ENCODE data around the gene LYPLA2.

The LYPLA2 gene

DNA sequence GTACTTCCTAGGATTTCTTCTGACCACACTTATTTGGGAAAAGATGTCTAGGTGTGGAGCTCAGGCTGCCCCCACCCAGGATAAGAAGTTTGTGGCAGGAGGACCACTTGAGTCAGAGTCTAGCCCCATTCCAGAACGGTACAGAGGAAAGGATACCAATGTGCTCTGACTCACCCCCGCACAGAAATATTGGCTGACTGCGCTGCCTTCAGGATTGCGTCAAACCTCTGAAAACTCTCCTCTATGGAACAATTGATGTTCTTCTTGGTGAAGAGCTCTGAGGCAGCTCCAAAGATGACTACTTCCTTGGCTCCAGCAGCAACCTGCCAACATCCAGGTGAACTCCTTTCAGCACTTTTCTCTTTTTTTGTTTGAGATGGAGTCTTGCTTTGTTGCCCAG, 23.1 kb downstream of the LYPLA2 start:
- no peak for DNase-seq (ENCODE audit: extremely low spot score)
- POLR2A ChIA-PET: interaction anchor here (0.5 kb wide), 1 partner anchor 228 kb away, joined by 4 read pairs; no protein-coding TSS in a partner anchor
- CTCF ChIA-PET: interaction anchor here (0.9 to 12.5 kb wide), 4 partner anchors 9 to 105 kb away, joined by 3 to 185 read pairs (median 174); partner anchors contain the start of genes GALE, HMGCL and LYPLA2

DNA sequence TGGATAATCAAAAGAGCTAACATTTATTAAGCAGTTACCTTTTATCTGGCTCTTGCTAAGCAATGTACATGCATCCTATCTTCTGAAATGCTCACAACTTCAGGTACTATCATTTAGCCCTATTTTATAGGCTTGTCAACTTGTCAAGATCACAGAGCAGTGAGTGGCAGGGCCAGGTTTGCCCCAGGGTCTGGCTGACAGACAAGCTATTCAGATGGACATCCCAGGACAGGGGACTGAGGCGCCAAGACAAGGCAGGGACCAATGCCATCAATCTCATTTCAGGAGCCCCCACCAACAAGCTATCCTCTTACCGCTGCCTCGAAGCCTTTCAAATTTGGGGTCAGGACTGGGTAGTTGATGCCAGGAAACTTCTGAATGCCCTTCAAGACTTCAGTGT, 25.4 kb downstream of the LYPLA2 start:
- TF ChIP-seq, protein P1, sequence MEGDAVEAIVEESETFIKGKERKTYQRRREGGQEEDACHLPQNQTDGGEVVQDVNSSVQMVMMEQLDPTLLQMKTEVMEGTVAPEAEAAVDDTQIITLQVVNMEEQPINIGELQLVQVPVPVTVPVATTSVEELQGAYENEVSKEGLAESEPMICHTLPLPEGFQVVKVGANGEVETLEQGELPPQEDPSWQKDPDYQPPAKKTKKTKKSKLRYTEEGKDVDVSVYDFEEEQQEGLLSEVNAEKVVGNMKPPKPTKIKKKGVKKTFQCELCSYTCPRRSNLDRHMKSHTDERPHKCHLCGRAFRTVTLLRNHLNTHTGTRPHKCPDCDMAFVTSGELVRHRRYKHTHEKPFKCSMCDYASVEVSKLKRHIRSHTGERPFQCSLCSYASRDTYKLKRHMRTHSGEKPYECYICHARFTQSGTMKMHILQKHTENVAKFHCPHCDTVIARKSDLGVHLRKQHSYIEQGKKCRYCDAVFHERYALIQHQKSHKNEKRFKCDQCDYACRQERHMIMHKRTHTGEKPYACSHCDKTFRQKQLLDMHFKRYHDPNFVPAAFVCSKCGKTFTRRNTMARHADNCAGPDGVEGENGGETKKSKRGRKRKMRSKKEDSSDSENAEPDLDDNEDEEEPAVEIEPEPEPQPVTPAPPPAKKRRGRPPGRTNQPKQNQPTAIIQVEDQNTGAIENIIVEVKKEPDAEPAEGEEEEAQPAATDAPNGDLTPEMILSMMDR (IDR thresholded peaks at IDR 0.05; ENCODE audit: control extremely low read depth, extremely low read depth, low read depth, missing control alignments): no peak
- CTCF ChIA-PET: interaction anchor here (1.2 to 14.2 kb wide), 5 partner anchors 7 to 102 kb away, joined by 3 to 185 read pairs (median 6); no protein-coding TSS in a partner anchor
- no peak for DNase-seq (ENCODE audit: extremely low spot score)
- POLR2A ChIA-PET: interaction anchor here (0.7 kb wide), 1 partner anchor 64 kb away, joined by 3 read pairs; no protein-coding TSS in a partner anchor

More for the DNA sequence above, 23.1 kb downstream of the LYPLA2 start:
- TF ChIP-seq, protein P1 (IDR thresholded peaks at IDR 0.05; ENCODE audit: control extremely low read depth, extremely low read depth, low read depth, missing control alignments): no peak

DNA sequence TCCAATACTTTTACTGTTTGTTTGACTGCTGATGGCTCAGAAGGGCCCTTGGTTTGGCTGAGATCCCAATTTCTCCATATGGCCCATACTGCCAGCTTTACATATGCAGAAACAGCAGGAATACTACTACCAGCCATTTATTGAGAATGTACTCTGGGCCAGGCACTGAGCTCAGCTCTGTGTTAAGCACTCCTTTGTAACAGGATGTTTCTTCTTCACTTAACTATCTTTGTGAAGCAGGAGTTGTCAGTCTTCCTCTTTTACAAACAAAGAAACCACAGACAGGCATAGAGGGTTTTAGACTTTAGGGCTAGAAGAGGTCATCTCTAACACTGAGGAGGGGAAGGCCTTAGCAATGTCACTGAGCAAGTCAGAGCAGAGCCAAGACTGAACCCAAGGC, 26.0 kb downstream of the LYPLA2 start:
- POLR2A ChIA-PET: no interaction called here
- CTCF ChIA-PET: interaction anchor here (1.2 to 14.2 kb wide), 5 partner anchors 7 to 102 kb away, joined by 3 to 185 read pairs (median 6); no protein-coding TSS in a partner anchor

DNA sequence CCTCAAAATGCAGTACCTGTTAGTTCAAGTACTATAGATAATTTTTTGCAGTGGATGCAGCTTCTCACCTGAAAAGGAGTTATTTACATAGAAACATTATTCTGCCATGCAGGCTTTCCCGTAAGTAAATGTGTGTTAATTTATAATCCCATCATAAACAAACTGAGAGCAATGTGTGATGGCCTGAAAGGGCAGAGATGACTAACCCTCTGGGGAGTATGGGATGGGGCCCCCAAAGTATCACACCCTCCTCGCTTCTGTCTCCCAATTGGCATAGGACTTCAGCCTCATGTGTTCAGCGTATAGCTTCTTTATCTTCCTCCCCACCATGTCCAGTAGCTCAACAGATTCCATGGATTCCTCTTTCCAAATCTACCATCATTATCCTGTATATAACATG, 26.7 kb downstream of the LYPLA2 start:
- no peak for DNase-seq (ENCODE audit: extremely low spot score)
- ChIA-PET POLR2A (no interaction called here), CTCF (interaction anchor here (0.6 to 14.2 kb wide), 6 partner anchors 8 to 101 kb away, joined by 3 to 185 read pairs (median 4); no protein-coding TSS in a partner anchor)

More for the DNA sequence above, 26.0 kb downstream of the LYPLA2 start:
- TF ChIP-seq, protein P1 (IDR thresholded peaks at IDR 0.05; ENCODE audit: control extremely low read depth, extremely low read depth, low read depth, missing control alignments): no peak
- no peak for DNase-seq (ENCODE audit: extremely low spot score)

DNA sequence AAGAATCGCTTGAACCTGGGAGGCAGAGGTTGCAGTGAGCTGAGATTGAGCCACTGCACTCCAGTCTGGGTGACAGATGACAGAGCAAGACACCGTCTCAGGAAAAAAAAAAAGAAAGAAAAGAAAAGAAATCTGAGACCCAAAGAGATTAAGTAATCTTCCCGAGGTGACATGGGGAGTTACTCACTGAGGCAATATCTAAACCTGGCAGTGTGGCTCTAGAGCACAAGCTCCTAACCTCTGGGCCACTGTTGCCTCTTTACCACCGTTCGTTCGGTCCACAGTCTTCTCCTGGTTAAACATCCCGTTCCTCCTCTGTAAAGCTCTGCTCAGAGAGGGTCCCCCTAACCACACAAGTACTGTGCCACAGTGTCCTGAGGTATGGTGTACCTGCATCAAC, 32.8 kb downstream of the LYPLA2 start:
- no peak for DNase-seq (ENCODE audit: extremely low spot score)
- POLR2A ChIA-PET: no interaction called here
- TF ChIP-seq, protein P1 (IDR thresholded peaks at IDR 0.05; ENCODE audit: control extremely low read depth, extremely low read depth, low read depth, missing control alignments): no peak
- CTCF ChIA-PET: interaction anchor here (2.3 to 14.2 kb wide), 3 partner anchors 14 to 107 kb away, joined by 6 to 185 read pairs (median 16); no protein-coding TSS in a partner anchor

More for the DNA sequence above, 26.7 kb downstream of the LYPLA2 start:
- TF ChIP-seq, protein P1 (IDR thresholded peaks at IDR 0.05; ENCODE audit: control extremely low read depth, extremely low read depth, low read depth, missing control alignments): no peak

DNA sequence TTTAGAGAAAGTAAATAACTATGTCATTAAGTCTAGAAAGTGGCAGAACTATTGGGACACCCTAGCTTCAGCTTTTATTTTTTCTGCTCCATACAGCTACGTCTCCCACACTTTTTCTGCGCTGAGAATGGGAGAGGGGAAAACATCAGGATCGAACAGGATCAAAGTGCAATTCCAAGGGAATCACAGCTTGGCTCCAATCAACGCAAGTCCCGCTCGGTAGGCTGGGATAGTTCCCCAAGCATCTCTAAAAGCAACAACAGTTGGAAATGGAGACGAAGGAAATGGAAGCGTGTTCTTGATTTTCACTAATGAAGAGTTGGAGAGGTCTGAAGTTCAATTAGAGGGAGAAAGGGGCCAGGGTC, 33.7 kb downstream of the LYPLA2 start:
- TF ChIP-seq, protein P1 (IDR thresholded peaks at IDR 0.05; ENCODE audit: control extremely low read depth, extremely low read depth, low read depth, missing control alignments): no peak
- ChIA-PET CTCF (interaction anchor here (0.6 to 14.2 kb wide), 7 partner anchors 13 to 133 kb away, joined by 3 to 185 read pairs (median 3); partner anchors contain the start of gene RPL11), POLR2A (interaction anchor here (0.6 to 1.2 kb wide), 2 partner anchors 15 to 201 kb away, joined by 4 to 5 read pairs; no protein-coding TSS in a partner anchor)
- DNase-seq (ENCODE audit: extremely low spot score): no peak
